ENCODE data around the gene TRPM6.

TRPM6 gene

DNA sequence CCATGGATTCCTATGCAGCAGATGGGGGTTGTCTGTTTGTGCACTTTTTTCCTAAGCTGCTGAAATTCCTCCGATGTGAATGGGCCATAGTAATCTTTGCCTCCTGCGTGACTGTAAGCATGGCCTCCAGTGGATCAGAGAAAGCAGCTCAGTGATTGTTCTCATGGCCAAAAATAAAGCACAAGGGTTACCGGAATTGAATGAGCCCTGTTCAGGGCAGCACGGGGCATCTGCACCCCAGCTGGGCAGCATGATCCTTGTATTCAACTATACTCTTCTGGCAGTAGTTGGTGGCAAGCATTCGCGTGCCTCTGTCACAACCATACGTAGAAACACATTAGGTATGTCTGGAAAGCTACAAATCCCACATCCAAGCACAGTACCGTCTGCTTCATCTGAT lies 196.7 kb downstream of the TRPM6 start:
- no peak for FAIRE-seq

DNA sequence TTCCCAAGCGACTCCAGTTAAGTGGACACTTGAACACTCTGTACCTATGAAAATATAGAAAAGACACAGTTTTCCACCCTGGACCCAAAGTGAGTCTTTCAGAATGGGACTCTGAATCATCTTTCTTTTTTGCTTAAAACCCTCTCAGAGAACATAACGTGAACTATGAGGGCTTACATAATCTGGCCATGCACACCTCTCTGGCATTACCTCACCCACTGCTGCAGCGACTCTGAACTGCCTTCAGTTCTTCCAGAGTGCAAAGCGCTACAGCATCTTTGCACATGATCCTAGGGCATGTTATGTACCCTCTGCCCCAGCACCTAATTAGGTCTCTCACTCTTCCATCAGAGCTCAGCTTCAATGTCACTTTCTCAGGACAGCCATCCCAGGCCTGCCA lies 204.4 kb downstream of the TRPM6 start:
- no peak for FAIRE-seq

- FAIRE-seq: no peak
Observed at GRCh38 chr9:74681906-74682305, 205.8 kb downstream of the TRPM6 start.

DNA sequence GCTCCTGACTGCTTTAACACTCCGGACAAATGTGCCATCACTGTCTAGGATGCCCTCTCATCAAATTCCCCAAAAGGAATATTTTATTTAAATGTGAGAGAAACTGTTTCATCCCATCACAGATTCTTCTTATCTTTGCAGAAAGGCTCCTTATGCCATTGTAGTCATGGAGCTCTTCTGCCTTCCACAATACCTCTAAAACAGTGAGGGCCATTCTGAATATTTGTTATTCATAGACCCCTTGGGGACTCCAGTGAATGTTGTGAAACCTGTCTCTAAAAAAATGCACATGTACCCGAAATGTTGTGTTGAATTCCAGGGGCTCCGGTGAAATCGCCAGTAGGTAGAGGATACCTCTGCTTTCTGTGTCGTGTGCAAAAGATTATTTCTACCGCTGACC lies 213.6 kb downstream of the TRPM6 start:
- no peak for FAIRE-seq

All from TTC549 (cell line).